Stimulated activated effector memory CD8-positive, alpha-beta T cell treated with anti-CD3 and anti-CD28 coated beads, Interleukin-12 subunit alpha, Interleukin-12 subunit beta, amount 100 ng/mL, for 72 hours (primary cell): ENCODE measurements around the gene MORN1.
A peak's percentile ranks its signal among the peaks of the same experiment; 100 is the strongest.

Source experiments
- ATAC-seq: fragments of 150-1000 bp; cut with Tn5 transposase; 2 replicates; pipeline ENCODE4 v1.10.0; 2021
- DNase-seq, 2 donors: peaks; one replicate each; pipeline ENCODE4 v3.0.0; 2021 to 2022; ENCODE audit warnings: low spot score in 2 of 2
- H3K27ac Mint-ChIP-seq: one replicate; pipeline ENCODE4 v1.8.0; 2022; ENCODE audit warnings: mild to moderate bottlenecking, mixed read lengths
- H3K36me3 Mint-ChIP-seq: one replicate; pipeline ENCODE4 v1.8.0; 2022; ENCODE audit warnings: mild to moderate bottlenecking, mixed read lengths
- H3K4me1 Mint-ChIP-seq: one replicate; pipeline ENCODE4 v1.8.0; 2022; ENCODE audit warnings: mixed read lengths
- H3K4me3 Mint-ChIP-seq: one replicate; pipeline ENCODE4 v1.8.0; 2022; ENCODE audit warnings: mild to moderate bottlenecking, mixed read lengths
- H3K9me3 Mint-ChIP-seq: one replicate; pipeline ENCODE4 v1.8.0; 2022; ENCODE audit warnings: mixed read lengths

Gene MORN1

DNA sequence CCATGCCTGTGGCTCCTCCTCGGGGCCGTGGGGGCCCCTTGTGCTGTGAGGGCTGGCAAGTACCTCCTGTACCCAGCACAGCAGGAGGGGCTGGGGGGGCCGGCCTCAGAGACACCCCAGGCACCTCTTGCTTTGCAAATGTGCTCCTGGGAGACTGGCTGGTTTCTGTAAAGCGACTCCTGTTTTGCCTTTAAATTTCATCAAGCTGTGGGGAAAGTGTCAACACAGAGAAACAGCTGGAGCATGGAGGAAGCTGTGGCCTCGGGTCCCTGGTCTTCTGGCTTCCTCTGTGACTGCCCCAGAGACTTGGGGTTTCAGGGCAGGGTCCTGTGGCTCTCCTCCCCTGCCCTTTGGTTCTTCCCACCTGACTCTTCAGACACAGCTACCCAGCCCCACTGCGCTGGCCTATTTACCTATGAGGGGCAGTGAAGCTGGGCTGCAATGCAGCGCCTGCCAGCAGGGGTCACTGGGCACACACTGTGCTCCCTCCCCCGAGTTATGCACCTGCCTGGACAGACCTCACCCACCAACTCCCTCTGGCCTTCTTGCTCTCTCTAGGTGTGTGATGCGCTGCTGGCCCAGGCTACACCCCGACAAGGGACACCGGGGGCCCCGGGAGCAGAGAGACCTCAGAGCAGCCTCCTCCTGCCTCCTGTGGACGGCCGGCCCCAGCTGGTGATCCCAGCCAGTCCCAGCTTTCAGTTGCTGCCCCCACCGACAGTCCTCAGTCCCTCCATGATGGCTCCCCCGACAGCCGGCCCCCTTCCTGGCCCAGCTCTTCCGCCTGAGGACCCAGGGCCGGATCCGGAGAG lies 38.6 kb upstream of the MORN1 start:
- Mint-ChIP-seq H3K4me3 (no peak overlapping the region), H3K27ac (no peak overlapping the region), H3K4me1 (no peaks in the 10 kb centered on the region), H3K36me3 (no peaks in the 10 kb centered on the region), H3K9me3 (no peaks in the 10 kb centered on the region)
- ATAC-seq (no peak), DNase-seq (peak in 1 of 2 donors; percentile 65)

GRCh38 chr1:2428490-2428889 lies 37.1 kb upstream of the MORN1 start:
- DNase-seq = no peak
- no peaks in the 10 kb centered on the region for H3K36me3 Mint-ChIP-seq
- H3K4me3 Mint-ChIP-seq = no peak overlapping the region
- no peaks in the 10 kb centered on the region for H3K9me3 Mint-ChIP-seq
- H3K4me1 Mint-ChIP-seq = no peaks in the 10 kb centered on the region
- ATAC-seq = no peak
- H3K27ac Mint-ChIP-seq = no peak overlapping the region

DNA sequence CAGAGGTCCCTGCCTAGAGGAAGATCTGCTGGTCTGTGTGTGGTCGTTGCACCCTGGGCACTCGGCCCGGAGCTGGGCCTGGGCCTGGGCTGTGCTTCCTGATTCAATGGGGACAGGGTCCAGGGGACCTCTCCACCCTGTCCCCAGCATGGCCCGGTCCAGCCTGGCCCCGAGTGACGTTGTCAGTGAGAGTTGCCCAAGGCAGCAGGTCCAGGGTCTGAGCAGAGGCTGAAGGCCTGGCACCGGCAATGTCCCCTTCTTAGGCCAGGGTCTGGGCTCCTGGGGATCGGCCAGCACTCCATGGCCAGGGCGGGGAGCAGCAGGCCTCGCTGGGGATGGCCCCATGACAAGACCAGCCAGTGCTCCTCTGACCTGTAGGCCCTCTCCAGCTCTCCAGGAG lies 36.6 kb upstream of the MORN1 start:
- ATAC-seq = no peak
- H3K36me3 Mint-ChIP-seq = no peaks in the 10 kb centered on the region
- no peaks in the 10 kb centered on the region for H3K4me1 Mint-ChIP-seq
- no peak overlapping the region for H3K4me3 Mint-ChIP-seq
- DNase-seq = no peak
- no peaks in the 10 kb centered on the region for H3K9me3 Mint-ChIP-seq
- no peak overlapping the region for H3K27ac Mint-ChIP-seq

DNA sequence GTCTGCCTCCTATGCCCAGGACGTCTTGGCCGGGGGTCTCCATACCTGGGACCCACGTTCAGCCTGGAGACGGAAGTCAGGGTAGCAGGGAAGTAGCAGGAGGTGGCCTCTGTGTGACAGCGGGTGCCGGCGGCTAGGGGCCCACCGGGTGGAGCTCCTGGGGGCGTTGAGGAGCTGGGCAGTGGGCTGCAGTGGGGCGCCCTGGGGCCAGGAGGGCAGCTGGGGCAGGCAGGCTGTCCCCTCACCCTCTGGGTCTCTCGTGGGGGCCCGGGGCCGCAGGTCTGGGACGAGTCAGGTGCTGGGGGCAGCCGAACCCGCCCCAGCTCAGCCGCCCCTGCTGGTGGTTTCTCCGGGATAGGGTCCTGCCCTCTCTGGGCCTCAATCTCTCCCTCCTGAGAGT lies 35.7 kb upstream of the MORN1 start:
- Mint-ChIP-seq H3K36me3 (no peaks in the 10 kb centered on the region), H3K4me3 (no peak overlapping the region), H3K4me1 (no peaks in the 10 kb centered on the region), H3K27ac (no peak overlapping the region), H3K9me3 (no peaks in the 10 kb centered on the region)
- no peak for DNase-seq
- ATAC-seq = no peak

- ATAC-seq (no peak), DNase-seq (no peak)
- H3K27ac Mint-ChIP-seq = no peak overlapping the region
- H3K4me1 Mint-ChIP-seq = no peaks in the 10 kb centered on the region
- no peaks in the 10 kb centered on the region for H3K9me3 Mint-ChIP-seq
- no peaks in the 10 kb centered on the region for H3K36me3 Mint-ChIP-seq
- no peak overlapping the region for H3K4me3 Mint-ChIP-seq
Measured at GRCh38 chr1:2426540-2426939, 35.2 kb upstream of the MORN1 start.

DNA sequence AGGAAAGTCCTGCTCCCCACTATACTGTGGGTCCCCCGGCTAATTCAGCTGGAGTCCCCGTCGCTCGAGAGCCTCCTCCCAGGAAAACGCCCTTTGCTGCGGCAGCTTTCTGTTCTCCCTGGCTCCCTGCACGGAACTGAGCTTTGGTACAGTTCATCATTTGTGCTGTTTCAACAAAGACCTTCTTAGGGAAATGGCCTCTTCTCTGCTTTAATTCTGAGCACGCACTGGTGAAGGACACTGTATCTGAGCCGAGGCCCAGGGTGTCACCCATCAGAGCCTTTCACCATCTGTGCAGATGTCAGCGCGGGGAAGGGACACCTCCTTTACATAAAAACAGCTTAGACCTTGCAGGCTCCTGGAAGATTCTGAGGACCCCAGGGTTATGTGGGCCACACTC lies 34.5 kb upstream of the MORN1 start:
- no peak overlapping the region for H3K27ac Mint-ChIP-seq
- DNase-seq = no peak
- H3K9me3 Mint-ChIP-seq = no peaks in the 10 kb centered on the region
- H3K36me3 Mint-ChIP-seq = no peaks in the 10 kb centered on the region
- no peak overlapping the region for H3K4me3 Mint-ChIP-seq
- ATAC-seq = no peak
- no peaks in the 10 kb centered on the region for H3K4me1 Mint-ChIP-seq

- Mint-ChIP-seq H3K4me3 (no peak overlapping the region), H3K4me1 (peaks cover 5% of the 10 kb centered on the region), H3K9me3 (no peaks in the 10 kb centered on the region), H3K27ac (no peak overlapping the region), H3K36me3 (no peaks in the 10 kb centered on the region)
- ATAC-seq (no peak), DNase-seq (no peak)
Measured at GRCh38 chr1:2422523-2422922, 31.2 kb upstream of the MORN1 start.

DNA sequence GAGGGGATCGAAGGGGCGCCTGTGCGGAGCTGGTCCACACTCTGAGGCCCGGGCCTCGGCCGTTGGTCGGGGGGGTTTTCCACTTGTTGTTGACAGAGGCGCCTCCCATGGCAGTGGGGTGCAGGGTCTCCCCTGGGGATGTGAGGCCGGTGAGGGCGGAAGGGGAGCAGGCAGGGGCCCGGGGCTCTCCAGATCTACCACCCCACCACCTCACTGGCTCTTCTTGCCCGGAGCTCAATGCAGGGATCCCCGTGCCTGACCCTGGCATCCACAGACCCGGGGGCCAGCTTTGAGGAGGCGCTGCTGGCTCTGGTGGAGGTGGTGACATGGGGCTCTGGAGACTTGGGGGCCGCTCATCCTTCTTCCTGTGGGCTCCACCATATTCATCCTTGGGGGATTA lies 28.1 kb upstream of the MORN1 start:
- DNase-seq (no peak), ATAC-seq (no peak)
- Mint-ChIP-seq H3K36me3 (peaks cover under 1% of the 10 kb centered on the region), H3K4me3 (no peak overlapping the region), H3K4me1 (peaks cover 32% of the 10 kb centered on the region), H3K9me3 (no peaks in the 10 kb centered on the region), H3K27ac (peak overlapping the region; percentile 60)

GRCh38 chr1:2418791-2419320 lies 27.5 kb upstream of the MORN1 start:
- H3K4me3 Mint-ChIP-seq = no peak overlapping the region
- H3K4me1 Mint-ChIP-seq = peaks cover 38% of the 10 kb centered on the region
- no peak for DNase-seq
- no peak for ATAC-seq
- peaks cover 6% of the 10 kb centered on the region for H3K36me3 Mint-ChIP-seq
- peak overlapping the region; percentile 60 for H3K27ac Mint-ChIP-seq
- H3K9me3 Mint-ChIP-seq = no peaks in the 10 kb centered on the region

- Mint-ChIP-seq H3K4me1 (peaks cover 39% of the 10 kb centered on the region), H3K9me3 (no peaks in the 10 kb centered on the region), H3K36me3 (peaks cover 7% of the 10 kb centered on the region), H3K4me3 (no peak overlapping the region), H3K27ac (no peak overlapping the region)
- DNase-seq (no peak), ATAC-seq (no peak)
Measured at GRCh38 chr1:2417833-2418225, 26.5 kb upstream of the MORN1 start.

DNA sequence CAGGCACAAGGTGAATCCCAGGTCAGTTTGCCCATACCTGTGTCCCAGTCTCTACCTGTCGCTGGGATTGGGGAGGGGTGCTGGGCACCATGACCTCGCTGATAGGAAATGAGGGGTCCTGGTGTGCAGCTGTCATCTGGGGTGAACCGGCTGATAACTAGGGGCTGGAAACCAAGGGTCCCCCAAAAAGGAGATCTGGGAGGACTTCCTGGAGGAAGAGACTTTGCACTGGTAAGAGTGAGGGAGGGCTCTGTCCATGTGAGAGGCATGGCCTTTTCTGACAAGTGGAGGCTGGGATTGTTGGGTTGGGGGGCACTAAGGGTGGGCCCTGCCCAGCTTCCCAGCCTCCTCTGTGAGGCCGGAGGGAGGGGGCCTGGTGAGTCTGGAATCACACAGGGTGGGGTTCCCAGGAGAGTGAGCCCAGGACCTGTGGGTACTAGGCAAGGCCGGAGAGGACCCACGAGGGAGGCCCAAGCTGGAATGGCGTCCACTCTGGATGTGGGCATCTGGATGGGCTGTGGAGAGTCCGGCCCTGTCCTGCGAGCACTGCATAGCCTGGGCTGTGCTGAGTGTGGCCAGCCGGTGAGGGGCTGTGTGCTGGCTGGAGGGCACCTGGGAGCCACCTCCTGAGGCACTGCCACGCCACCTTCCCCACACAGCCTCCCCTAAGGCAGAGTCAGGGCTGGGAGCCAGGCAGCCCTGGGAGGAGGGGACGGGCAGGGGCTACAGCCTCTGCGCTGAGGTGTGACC lies 25.9 kb upstream of the MORN1 start:
- Mint-ChIP-seq H3K9me3 (no peaks in the 10 kb centered on the region), H3K4me3 (peak overlapping the region; percentile 87), H3K36me3 (peaks cover 7% of the 10 kb centered on the region), H3K27ac (peak overlapping the region; percentile 97), H3K4me1 (peaks cover 39% of the 10 kb centered on the region)
- ATAC-seq = no peak
- no peak for DNase-seq

- H3K9me3 Mint-ChIP-seq = no peaks in the 10 kb centered on the region
- peak overlapping the region; percentile 87 for H3K4me3 Mint-ChIP-seq
- H3K36me3 Mint-ChIP-seq = peaks cover 7% of the 10 kb centered on the region
- ATAC-seq (no peak), DNase-seq (no peak)
- peaks cover 39% of the 10 kb centered on the region for H3K4me1 Mint-ChIP-seq
- H3K27ac Mint-ChIP-seq = peak overlapping the region; percentile 97
Measured at GRCh38 chr1:2416403-2416802, 25.0 kb upstream of the MORN1 start.

GRCh38 chr1:2415801-2416208 lies 24.5 kb upstream of the MORN1 start:
- no peak for ATAC-seq
- DNase-seq = peak; percentile 28 to 76
- Mint-ChIP-seq H3K4me3 (peak overlapping the region; percentile 87), H3K36me3 (peaks cover 7% of the 10 kb centered on the region), H3K27ac (peak overlapping the region; percentile 97), H3K9me3 (no peaks in the 10 kb centered on the region), H3K4me1 (peaks cover 39% of the 10 kb centered on the region)

GRCh38 chr1:2415337-2415736 lies 24.0 kb upstream of the MORN1 start:
- Mint-ChIP-seq H3K4me1 (peaks cover 39% of the 10 kb centered on the region), H3K36me3 (peaks cover 7% of the 10 kb centered on the region), H3K27ac (peak overlapping the region; percentile 97), H3K4me3 (peak overlapping the region; percentile 87), H3K9me3 (no peaks in the 10 kb centered on the region)
- DNase-seq (no peak), ATAC-seq (no peak)

GRCh38 chr1:2414297-2414958 lies 23.1 kb upstream of the MORN1 start:
- peaks cover 39% of the 10 kb centered on the region for H3K4me1 Mint-ChIP-seq
- peaks cover 7% of the 10 kb centered on the region for H3K36me3 Mint-ChIP-seq
- peak overlapping the region; percentile 87 for H3K4me3 Mint-ChIP-seq
- DNase-seq (peak; percentile 69 to 92), ATAC-seq (peak; percentile 40)
- H3K27ac Mint-ChIP-seq = peak overlapping the region; percentile 92
- H3K9me3 Mint-ChIP-seq = no peaks in the 10 kb centered on the region
